ENCODE data around the gene MTFMT.
"Not testable (repeated sequence)": the region's sequence is repeated elsewhere in the genome, so short reads cannot be mapped to it uniquely, and the experiment has no call there.

Gene MTFMT

GRCh38 chr15:65059931-65060596 is 30.6 kb upstream of the MTFMT start:
- DNase-seq = no peak

- DNase-seq = no peak
These were observed 29.9 kb upstream of the MTFMT start for GRCh38 chr15:65059369-65059750.

GRCh38 chr15:65058394-65059368 is 29.2 kb upstream of the MTFMT start:
- no peak for DNase-seq

- no peak for DNase-seq
These were observed 28.1 kb upstream of the MTFMT start for GRCh38 chr15:65057549-65057940.

GRCh38 chr15:65056868-65057548 is 27.6 kb upstream of the MTFMT start:
- no peak for DNase-seq

GRCh38 chr15:65056106-65056505 is 26.7 kb upstream of the MTFMT start:
- no peak for DNase-seq

GRCh38 chr15:65055201-65055870 is 25.9 kb upstream of the MTFMT start:
- DNase-seq = no peak

GRCh38 chr15:65054333-65055200 is 25.1 kb upstream of the MTFMT start:
- DNase-seq = peak; percentile 82

- no peak for DNase-seq
These were observed 23.5 kb upstream of the MTFMT start for GRCh38 chr15:65052956-65053355.

- no peak for DNase-seq
These were observed 21.8 kb upstream of the MTFMT start for GRCh38 chr15:65051266-65051665.

GRCh38 chr15:65050270-65050669 is 20.8 kb upstream of the MTFMT start:
- no peak for DNase-seq

GRCh38 chr15:65049418-65049840 is 20.0 kb upstream of the MTFMT start:
- DNase-seq = peak; percentile 88

- no peak for DNase-seq
These were observed 18.8 kb upstream of the MTFMT start for GRCh38 chr15:65048241-65048640.

- no peak for DNase-seq
These were observed 15.5 kb upstream of the MTFMT start, which contains the start of gene SLC51B for GRCh38 chr15:65044724-65045481. Gene SLC51B, plus strand, starts transcription at chr15:65045387. Its CDS starts 4,618 bp downstream, at chr15:65050005.

GRCh38 chr15:65044218-65044617 is 14.8 kb upstream of the MTFMT start:
- not testable (repeated sequence) for DNase-seq

- no peak for DNase-seq
These were observed 13.4 kb upstream of the MTFMT start for GRCh38 chr15:65042776-65043327.

GRCh38 chr15:65041787-65042186 is 12.3 kb upstream of the MTFMT start:
- no peak for DNase-seq

- DNase-seq = no peak
These were observed 11.0 kb upstream of the MTFMT start for GRCh38 chr15:65040461-65040860.

- no peak for DNase-seq
These were observed 9.4 kb upstream of the MTFMT start for GRCh38 chr15:65038836-65039235.

GRCh38 chr15:65038428-65038827 is 9.0 kb upstream of the MTFMT start:
- no peak for DNase-seq

GRCh38 chr15:65037309-65037708 is 7.9 kb upstream of the MTFMT start:
- DNase-seq = no peak

All from left hindlimb (tissue), 1 donor.